ENCODE results near the gene STAMBP. TPM values are rescaled to one million over a fixed set of nuclear protein-coding genes. Genes with fewer than 3 reads are reported as not detected.

The STAMBP gene
- total and polyA plus RNA-seq, 7 donors, result 40.7 to 101 (median 62.1) TPM

DNA sequence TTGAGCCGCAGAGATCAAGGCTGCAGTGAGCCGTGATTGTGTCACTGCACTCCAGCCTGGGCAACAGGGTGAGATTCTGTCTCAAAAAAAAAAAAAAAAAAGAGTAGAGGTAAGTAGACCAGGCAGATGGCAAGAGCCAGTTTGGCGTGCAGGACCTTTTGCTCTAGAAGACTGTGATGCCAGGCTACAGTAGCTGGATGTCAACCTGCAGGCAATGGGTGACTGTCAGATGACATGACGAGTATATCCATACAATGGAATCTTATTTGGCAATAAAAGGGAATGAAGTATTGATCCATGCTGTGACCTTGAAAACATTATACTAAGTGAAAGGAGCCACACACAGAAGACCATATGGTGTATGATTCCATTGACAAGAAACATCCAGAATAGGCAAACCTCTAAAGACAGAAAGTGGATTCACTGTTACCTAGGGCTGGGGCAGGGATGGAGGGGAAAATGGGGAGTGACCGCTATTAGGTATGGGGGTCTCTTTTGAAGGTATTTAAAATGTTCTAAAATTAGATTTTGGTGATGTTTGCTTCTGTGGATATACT lies 86.8 kb downstream of the STAMBP start:
- H3K4me3 ChIP-seq, result no peak overlapping the region
- H3K27me3 ChIP-seq (ENCODE audit: insufficient read depth in 3 of 3, low read length in 2 of 3), result peaks cover 0 to 4% (median under 1%) of the 10 kb centered on the region in 3 donors
- H3K9me3 ChIP-seq, result no peaks in the 10 kb centered on the region
- H3K36me3 ChIP-seq (ENCODE audit: insufficient read depth in 1 of 2, low read depth in 1 of 2), result no peaks in the 10 kb centered on the region
- no peaks in the 10 kb centered on the region for H3K4me1 ChIP-seq
- DNase-seq (no peak), ATAC-seq (no peak)
- H3K27ac ChIP-seq, result no peak overlapping the region
- TF ChIP-seq, protein P1, sequence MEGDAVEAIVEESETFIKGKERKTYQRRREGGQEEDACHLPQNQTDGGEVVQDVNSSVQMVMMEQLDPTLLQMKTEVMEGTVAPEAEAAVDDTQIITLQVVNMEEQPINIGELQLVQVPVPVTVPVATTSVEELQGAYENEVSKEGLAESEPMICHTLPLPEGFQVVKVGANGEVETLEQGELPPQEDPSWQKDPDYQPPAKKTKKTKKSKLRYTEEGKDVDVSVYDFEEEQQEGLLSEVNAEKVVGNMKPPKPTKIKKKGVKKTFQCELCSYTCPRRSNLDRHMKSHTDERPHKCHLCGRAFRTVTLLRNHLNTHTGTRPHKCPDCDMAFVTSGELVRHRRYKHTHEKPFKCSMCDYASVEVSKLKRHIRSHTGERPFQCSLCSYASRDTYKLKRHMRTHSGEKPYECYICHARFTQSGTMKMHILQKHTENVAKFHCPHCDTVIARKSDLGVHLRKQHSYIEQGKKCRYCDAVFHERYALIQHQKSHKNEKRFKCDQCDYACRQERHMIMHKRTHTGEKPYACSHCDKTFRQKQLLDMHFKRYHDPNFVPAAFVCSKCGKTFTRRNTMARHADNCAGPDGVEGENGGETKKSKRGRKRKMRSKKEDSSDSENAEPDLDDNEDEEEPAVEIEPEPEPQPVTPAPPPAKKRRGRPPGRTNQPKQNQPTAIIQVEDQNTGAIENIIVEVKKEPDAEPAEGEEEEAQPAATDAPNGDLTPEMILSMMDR (IDR thresholded peaks at IDR 0.05), result no peak
- WGBS, 3 donors, result 89 to 91% (median 91%) methylated on average over 5 of the region's 5 CpGs
- intact Hi-C loops (cut with DNase I), result no loop called here

DNA sequence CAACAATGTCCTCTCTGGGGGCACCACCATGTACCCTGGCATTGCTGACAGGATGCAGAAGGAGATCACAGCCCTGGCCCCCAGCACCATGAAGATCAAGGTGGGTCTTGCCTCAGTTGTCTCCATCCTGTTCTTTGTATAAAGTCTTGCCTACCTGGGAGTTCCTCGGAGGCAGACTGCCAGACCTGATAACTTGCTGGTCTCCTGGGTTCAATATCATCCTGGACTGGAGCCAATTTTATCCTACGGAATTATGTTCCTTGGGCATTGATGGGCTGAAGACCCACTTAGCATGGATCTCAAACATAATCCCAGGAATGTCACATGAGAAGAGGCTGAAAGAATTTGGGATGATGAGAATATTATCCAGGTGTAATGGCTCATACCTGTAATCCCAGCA lies 87.9 kb downstream of the STAMBP start:
- no peaks in the 10 kb centered on the region for H3K4me1 ChIP-seq
- H3K36me3 ChIP-seq (ENCODE audit: insufficient read depth in 1 of 2, low read depth in 1 of 2), result no peaks in the 10 kb centered on the region
- H3K27ac ChIP-seq, result no peak overlapping the region
- 35 to 73% (median 59%) methylated on average over 2 of the region's 2 CpGs for WGBS, 3 donors
- TF ChIP-seq, protein P1 (IDR thresholded peaks at IDR 0.05), result no peak
- no peak overlapping the region for H3K4me3 ChIP-seq
- H3K27me3 ChIP-seq (ENCODE audit: insufficient read depth in 3 of 3, low read length in 2 of 3), result peaks cover 0 to 5% (median 4%) of the 10 kb centered on the region in 3 donors
- intact Hi-C loops (cut with DNase I), result no loop called here
- DNase-seq, result no peak
- no peak for ATAC-seq
- no peaks in the 10 kb centered on the region for H3K9me3 ChIP-seq

DNA sequence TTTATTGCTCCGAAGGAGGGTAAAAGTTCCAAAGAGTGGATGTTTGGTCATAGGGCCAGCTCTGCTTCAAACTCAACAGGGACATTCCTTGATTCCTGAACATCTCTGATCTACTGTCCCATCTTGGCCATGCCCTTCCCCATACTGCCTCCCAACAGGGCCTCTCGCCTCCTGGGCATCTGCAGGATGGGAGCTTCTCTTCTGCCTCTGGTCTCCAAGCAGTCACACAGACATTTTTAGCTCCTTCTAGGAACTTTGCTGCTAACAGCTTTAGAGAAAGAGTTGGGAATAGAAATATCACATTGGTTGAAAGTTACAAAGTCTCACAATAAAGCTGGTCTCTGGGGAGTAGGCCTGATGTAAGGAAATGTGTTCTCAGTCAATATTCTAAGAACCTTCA lies 88.5 kb downstream of the STAMBP start:
- DNase-seq, result no peak
- Histone ChIP-seq H3K27me3 (ENCODE audit: insufficient read depth in 3 of 3, low read length in 2 of 3) (peaks cover 0 to 5% (median 4%) of the 10 kb centered on the region in 3 donors), H3K27ac (no peak overlapping the region), H3K4me1 (no peaks in the 10 kb centered on the region), H3K4me3 (no peak overlapping the region), H3K36me3 (ENCODE audit: insufficient read depth in 1 of 2, low read depth in 1 of 2) (no peaks in the 10 kb centered on the region), H3K9me3 (no peaks in the 10 kb centered on the region)
- TF ChIP-seq, protein P1 (IDR thresholded peaks at IDR 0.05), result no peak
- intact Hi-C loops (cut with DNase I), result no loop called here
- 46 to 94% (median 91%) methylated on average over 2 of the region's 2 CpGs for WGBS, 3 donors
- no peak for ATAC-seq

DNA sequence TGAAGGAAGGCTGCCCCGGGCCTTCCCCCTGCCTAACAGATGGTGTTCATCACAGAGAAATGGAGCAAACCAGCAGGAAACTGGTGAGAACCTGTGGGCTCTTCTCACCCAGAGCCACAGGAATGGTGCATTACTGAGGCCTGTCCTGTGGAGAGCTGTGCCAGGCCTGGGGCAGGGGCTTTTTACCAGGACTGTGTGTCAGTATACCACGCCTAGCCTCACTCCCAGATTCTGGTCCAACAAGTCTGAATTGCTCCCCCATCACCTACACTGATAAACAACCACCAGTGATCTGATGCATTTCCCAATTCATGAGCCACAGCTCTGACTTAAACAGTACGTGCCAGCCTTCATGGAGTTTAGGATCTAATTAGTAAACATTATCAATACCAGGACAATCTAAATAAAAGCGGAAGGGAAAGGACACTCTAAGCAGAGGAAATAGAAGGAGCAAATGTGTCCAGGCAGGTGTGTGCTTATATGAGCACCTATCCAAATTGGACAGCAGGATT lies 89.0 kb downstream of the STAMBP start:
- DNase-seq (no peak), ATAC-seq (no peak)
- 73 to 81% (median 75%) methylated on average over 4 of the region's 4 CpGs for WGBS, 3 donors
- Histone ChIP-seq H3K4me1 (no peaks in the 10 kb centered on the region), H3K27ac (no peak overlapping the region), H3K36me3 (ENCODE audit: insufficient read depth in 1 of 2, low read depth in 1 of 2) (no peaks in the 10 kb centered on the region), H3K4me3 (no peak overlapping the region), H3K27me3 (ENCODE audit: insufficient read depth in 3 of 3, low read length in 2 of 3) (peaks cover 0 to 5% (median 4%) of the 10 kb centered on the region in 3 donors), H3K9me3 (no peaks in the 10 kb centered on the region)
- intact Hi-C loops (cut with DNase I), result no loop called here
- TF ChIP-seq, protein P1 (IDR thresholded peaks at IDR 0.05), result no peak

DNA sequence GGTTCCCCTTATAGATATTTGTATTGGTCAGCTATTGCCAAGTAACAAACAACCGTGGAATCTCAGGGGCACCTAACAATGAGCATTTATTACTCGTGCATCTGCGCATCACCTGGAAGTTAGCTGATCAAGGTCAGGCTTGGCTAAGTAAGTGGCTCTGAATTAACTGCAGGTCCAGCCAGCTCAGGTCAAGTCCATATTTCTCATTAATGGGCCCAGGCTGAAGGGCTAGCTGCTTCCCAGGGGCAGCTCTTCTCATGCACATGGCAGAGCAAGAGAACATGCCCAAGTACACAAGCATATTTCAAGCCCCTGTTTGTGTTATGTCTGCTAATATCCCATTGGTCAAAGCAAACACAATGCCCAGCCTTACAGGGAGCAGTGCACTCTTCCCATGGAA lies 90.1 kb downstream of the STAMBP start:
- intact Hi-C loops (cut with DNase I), result no loop called here
- DNase-seq (no peak), ATAC-seq (no peak)
- Histone ChIP-seq H3K9me3 (no peaks in the 10 kb centered on the region), H3K4me3 (no peak overlapping the region), H3K36me3 (ENCODE audit: insufficient read depth in 1 of 2, low read depth in 1 of 2) (no peaks in the 10 kb centered on the region), H3K4me1 (no peaks in the 10 kb centered on the region), H3K27ac (no peak overlapping the region), H3K27me3 (ENCODE audit: insufficient read depth in 3 of 3, low read length in 2 of 3) (peaks cover 0 to 5% (median 4%) of the 10 kb centered on the region in 3 donors)
- WGBS, 3 donors, result 79 to 93% (median 87%) methylated on average over 3 of the region's 3 CpGs
- TF ChIP-seq, protein P1 (IDR thresholded peaks at IDR 0.05), result no peak

Measured in psoas muscle (tissue), 8 donors.